GM20431 (cell line): ENCODE results near the gene RXRA.
"Not testable (repeated sequence)": the region's sequence is repeated elsewhere in the genome, so short reads cannot be mapped to it uniquely, and the experiment has no call there.

Experiments
- in situ Hi-C: fragments of 300-500 bp; cut with MseI, MboI; formaldehyde crosslinking; loops from one replicate; pipeline ENCODE4 v1.15.0; 2020; ENCODE audit warnings: low sequenced_read_pairs; ENCODE audit not compliant: unreplicated experiment

RXRA gene

DNA sequence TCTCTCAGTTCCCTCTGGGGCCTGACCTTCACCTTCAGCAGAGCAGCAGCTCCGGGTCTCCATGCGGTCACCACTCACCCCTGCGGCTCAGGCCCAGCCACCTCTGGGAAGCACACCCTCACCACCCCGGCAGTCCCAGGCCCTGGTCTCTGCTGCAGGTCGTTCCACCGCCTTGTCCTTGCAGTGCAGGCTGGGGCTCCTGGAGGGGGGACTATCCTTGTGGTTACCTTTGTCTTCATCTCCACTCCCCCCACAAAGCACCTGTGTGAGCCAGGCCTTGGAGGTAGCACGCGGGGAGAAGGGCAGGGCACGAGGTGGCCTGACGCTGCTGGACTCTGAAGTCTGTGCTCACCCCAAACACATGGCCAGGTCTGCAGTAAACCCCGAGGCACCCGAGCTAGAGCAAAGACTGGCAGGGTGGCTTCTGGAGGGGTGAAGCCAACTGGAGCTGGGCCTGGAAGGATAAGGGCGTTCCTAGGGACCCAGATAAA lies 33.2 kb upstream of the RXRA start:
- in situ Hi-C loops: no loop called here

DNA sequence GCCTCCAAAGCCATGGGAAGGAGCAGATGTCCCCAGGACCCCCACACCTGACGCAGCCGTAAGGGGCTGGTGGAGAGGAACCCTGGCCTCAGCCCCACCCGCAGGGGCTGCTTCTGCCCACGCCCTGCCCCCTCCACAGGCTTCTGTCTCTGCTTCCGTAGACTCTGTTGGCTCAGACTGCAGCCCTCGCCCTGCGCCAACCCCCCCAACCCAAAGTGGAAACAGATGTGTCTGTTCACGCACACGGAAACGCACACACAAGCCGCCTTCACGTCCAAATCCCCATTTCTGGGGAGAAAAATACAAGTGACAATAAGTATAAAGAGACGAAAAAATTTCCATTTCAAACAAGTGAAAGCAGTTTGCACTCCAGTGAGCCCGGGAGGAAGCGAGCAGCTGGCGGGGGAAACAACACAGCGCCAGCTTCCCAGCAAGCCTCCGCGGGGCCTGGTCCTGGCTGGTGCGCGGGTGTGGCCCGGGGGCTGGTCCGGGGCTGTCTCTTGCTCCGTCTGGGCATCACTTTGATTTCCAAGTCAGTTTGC lies 32.6 kb upstream of the RXRA start:
- in situ Hi-C loops: no loop called here

DNA sequence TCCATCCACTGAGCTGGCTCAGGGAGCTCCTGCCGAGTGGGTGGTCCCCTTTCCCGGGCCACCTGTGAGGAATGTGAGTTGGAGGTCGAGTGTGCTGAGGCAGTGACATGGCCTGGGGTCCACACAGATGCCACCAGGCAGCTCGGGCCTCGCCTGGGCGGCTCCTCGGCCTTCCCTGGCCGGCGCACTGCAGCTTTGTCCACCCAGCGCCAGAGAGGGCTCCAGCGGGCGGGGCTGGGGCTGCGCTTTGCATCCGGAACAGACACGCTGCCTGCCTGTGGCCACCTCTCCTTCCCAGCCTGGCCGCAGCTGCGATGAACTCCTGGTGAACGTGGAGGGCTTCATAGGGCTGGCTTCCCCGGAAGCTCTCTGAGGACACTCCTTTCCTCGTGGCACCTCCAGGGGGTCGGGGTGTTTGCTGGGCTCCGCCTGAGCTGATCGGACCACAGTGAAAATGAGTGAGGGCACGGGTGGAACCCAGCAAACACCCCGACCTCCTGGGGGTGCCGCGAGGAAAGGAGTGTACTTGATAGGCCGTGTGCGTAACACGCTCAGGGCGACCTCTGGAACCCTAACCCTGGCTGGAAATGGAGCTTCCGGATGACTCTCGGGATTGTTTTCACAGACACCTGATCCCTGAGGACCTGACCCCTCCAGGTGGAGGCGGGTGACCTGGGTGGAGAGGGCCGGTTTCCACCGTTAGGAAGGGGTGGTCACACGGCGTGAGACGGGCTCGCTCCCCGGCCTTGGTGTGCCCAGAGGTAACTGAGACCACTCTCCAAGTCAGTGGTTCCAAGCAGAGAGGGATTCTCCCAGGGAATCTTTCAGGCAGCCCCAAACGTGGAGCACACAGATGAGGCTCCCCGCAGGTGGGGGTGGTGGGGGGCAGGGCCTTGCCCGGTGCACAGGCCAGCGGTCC lies 31.8 kb upstream of the RXRA start:
- in situ Hi-C loops: no loop called here

DNA sequence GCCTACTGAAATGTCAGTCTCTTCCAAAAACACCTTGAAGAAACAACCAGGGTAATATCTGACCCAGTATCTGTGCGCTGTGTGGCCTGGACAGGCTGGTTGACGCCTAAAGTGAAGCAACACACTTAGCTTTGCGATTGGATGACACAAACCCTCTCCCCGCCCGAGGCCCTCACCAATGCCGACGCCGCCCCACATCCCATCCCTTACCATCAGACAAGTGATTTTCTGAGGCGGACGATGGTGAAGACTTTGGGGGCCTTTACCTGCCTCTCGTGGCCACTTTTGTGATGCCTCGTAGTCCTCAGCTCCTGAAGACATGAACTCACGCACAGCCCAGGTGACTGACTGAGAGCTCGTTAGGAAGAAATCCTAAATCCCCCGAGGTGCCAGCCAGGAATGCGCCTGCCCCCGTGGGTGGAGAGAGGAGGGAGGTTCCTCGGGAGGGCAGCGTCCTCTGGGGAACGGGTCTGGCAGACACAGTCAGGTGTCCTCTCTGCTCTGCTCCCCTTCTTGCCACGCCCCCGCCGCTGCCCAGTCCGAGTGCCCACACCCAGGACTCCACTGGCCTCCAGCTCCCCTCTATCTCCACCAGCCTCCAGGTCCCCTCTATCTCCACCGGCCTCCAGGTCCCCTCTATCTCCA lies 31.0 kb upstream of the RXRA start:
- in situ Hi-C loops: no loop called here

DNA sequence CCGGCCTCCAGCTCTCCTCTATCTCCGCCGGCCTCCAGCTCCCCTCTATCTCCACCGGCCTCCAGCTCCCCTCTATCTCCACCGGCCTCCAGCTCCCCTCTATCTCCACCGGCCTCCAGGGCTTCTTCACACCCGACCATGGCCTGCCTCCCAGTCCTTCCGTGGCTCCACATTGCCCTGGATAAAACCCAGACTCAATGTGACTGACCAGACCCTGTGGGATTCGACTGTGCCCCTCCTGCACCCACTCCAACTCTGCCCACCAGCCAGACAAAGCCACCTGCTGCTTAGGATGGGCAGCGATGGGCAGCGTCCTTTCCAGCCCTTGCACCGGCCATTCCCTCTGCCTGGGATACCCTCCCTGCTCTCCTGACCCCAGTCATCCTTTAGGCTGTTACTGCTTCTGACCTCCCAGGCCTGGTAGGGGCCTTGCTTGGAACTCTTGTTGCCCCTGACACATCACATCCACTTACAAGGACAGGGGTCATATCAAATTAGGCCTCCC lies 30.5 kb upstream of the RXRA start:
- in situ Hi-C loops: no loop called here

DNA sequence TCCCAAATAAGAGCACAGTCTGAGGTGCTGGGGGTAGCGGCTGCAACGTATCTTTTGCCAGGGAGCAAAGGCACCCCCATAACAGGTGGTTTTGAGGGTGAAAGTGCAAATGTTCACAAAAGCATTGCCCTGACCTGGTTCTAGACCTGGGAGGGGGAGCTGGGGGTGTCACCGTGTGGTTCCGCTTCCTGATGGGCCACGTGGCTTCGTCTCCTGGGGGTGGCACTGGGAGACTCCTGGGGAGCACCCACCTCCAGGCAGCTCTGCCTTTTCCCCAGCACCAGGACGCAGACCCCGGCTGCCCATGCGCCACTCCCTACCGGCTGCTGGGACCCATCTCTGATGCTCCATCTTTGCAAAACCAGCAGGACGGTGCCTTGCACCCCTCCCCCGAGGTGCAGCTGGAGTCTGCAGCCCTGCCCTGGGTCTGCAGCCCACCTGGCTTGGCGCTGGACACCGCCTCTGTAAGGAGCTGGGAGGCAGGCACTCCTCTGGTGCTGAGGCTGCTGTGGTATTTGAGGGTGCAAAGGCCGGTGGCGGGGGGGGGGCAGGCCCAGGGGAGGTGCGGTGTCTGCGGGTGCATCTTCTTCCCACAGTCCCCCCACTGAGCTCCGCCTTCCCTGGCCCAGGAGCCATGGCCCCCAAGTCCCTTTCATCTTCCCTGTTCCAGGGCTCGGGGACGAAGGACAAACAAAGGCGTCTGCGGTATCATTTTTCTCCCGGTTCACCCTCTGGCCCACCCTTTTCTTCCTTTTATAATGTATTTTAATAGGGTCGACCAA lies 29.8 kb upstream of the RXRA start:
- in situ Hi-C loops: no loop called here

DNA sequence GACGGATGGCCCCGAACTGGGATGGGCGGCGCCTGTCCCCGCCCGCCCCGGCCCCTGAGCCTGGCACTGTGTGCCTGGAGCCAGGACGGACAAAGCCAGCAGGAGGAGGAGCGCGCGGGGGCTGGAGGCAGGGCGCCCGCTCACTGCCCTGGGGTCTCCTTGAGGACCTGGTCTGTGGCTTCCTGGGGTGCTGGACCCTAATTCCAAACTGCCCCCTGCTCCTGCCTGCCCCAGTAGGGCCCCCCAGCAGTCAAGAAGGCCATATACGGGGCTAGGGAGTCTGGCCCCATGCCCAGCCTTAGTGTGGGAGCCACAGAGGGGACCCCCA lies 29.2 kb upstream of the RXRA start:
- in situ Hi-C loops: no loop called here

DNA sequence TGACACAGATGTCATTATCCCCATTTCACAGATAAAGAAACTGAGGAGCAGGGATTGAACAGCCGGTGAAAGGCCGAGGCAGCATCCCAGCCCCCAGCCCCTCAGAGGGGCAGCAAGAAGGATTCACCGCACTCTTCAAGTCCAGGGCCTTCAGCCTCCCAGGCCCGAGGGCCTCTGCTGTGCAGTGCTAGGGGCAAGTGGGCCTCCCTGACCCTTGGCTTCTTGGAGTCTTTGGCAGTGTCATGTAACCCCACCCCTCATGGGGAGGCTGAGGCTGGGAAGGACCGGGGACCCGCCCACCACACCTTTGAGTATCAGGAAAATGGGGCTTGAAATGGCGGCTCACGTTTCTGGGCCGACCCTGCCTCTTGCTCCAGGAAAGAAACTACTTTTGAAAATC lies 28.7 kb upstream of the RXRA start:
- in situ Hi-C loops: no loop called here

DNA sequence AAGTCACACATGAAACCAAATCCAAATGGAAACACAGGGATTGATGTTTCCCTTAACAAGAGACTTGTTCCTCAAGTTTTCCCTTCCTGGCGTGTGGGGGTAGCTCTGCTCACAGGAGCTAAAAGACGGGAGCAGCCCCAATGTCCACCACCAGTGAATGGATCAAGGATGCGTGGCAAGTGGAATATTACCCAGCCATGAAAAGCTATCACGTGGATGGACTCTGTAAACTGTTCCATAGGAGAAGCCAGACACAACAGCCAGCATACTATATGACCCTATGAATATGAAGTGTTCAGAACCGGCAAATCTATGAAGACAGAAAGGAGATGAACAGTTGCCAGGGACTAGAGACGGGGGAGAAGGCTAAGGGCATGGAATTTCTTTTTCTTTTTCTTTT lies 28.3 kb upstream of the RXRA start:
- in situ Hi-C loops: no loop called here

DNA sequence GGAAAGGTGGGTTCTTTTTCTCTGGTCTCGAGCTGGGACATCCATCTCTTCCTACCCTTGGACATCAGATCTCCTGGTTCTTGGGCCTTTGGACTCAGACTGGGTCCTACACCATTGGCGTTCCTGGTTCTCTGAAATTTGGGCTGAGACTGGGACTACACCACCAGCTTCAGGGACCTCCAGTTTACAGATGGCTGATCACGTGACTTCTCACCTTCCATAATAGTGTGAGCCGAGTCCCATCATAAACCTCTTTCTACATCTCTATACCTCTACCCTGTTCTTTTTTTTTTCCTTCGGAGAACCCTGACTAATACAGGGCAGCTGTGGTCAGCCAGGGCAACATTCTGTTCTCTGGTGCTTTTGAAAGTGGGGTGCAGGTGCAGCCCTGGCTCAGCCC lies 27.2 kb upstream of the RXRA start:
- in situ Hi-C loops: no loop called here

DNA sequence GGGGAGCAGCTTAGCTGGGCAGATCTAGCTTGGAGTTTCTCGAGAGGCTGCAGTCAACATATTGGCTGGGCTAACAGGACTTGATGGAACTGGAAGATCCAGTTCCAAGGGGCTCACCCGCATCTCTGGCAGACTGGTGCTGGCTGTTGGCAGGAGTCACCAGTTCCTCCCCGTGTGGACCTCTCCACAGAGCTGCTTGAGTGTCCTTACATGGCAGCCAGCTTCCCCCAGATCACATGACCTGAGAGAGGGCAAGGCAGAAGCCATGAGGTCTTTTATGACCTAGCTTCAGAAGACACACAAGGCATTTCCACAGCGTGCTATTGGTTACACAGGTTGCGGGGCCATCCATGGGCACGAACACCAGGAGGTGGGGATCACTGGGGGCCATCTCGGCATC lies 26.4 kb upstream of the RXRA start:
- in situ Hi-C loops: no loop called here

DNA sequence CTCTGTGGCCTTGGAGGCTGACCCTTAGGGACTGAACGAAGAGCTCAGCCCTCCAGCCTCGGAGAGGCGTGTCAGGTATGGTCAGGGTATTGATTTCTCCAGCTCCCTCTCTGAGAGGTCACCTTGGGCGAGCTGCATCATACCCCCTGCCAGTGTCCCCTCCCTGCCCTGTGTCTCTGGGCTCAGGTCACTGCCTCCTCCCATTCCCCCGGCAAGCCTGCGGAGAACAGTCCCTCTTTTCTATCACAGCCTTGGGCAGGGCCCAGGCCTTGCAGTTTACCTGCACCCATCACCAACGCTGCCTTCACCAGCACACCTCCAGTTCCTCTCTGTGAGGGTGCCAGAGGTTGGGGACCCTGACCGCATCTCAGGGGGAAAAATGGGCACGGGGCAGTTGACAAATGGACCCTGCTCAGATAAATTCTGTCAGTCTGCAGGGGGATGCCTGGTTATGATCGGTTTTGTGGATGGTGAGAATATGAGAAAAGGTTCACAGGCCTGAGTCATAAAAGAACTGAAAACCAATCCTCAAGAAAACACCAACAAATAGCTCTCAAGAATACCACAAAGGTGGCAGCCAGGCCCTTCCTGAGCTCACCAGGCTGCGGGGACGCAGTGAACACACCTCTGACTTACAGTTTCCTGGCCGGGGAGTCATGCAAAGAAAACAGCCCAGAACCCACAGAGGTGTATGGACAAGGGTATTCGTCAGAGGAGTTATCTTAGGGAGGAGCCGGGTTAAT lies 24.7 kb upstream of the RXRA start:
- in situ Hi-C loops: no loop called here

DNA sequence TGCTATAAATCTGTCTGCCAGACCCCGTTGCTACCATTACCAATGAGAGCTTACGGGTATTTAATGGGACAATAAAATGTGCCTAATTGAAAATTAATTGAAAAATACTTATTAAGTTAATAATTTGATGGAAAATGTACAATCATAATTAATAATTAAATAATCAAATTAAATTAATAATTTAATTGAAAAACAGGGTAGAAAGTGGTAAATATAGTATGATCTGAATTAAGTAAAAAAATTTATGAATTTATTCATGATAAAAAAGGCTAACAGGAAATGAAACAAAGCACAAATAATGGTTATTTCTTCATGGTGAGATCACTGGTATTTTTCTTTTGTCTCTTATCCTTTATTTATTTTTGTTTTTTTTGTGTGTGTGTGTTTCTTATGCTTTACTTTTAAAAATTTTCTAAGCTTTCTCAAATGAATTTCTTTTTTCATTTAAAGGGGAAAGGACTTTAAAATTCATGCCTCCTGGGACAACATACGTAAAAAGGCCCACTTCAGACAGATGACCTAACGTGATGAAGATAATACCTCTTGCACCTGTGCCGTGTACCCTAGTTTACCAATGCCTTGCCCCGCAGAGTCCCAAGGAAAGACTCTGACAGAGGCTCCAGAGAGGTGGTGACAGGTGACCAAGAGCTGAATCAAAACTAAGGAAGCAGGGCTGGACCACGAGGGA lies 24.0 kb upstream of the RXRA start:
- in situ Hi-C loops: no loop called here

DNA sequence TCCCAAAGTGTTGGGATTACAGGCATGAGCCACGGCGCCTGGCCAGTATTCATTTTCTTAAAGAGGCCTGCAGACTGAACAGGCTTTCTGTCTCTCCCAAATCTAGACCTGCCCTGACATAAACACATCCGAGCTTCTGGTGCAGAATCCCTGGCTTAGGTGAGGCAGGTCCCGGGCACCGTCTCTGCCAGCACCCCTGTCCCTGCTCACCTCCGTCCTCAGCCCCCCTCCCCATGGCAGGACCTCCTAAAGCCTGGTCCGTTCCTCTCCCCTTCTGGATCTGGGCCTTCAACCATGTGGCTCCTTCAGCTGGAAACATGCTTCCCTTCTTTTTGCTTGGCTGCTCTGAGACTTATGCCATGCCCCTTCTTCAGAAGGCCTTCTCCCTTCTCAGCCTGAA lies 22.7 kb upstream of the RXRA start:
- in situ Hi-C loops: no loop called here

DNA sequence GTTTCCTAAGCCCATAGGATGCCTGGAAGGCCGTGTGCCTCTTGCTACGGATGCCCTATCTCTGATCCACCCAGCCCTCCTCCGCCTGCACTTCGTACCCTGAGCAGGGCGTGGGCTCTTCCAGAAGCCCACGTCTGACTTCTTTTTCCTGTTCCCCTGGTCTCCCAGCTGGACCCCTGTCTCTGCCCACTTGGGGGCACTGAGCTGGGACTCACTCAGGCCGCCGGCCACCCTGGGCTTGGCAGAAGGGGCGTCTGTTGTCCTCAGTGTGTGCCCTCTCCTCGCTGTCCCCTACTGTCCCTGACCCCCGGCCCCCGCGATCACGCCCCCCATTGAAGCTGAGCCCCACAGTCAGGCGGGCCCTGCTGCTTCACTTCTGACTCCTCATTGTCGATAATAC lies 22.0 kb upstream of the RXRA start:
- in situ Hi-C loops: no loop called here

DNA sequence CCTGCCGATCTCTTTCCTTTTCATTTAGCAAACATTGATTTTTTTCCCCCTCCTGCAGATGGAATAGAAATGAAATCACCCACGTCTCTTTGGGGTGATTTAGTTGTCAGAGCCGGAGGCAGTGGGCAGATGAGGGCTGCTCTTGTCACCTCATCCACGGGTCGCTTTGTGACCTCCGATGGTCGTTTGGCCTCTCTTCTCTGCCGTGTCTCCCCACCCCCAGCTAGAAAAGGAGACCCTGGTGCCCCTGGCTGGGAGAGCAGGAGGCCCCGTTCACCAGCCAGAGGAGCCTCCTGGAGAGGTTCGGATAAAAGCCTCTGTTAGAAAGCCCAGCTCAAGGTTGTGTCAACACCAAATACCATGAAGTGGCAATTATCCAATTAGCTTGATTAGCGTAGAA lies 21.6 kb upstream of the RXRA start:
- in situ Hi-C loops: no loop called here

DNA sequence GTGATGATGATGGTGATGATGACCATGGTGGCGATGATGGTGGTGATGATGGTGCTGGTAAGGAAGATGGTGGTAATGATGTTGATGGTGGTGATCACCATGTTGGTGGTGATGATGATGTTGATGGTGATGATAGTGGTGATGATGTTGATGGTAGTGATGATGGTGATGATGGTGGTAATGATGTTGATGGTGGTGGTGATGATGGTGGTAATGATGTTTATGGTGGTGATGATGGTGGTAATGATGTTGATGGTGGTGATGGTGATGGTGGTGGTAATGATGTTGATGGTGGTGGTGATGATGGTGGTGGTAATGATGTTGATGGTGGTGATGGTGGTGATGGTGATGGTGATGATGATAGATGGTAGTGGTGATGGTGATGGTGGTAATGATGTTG lies 20.7 kb upstream of the RXRA start:
- in situ Hi-C loops: no loop called here

DNA sequence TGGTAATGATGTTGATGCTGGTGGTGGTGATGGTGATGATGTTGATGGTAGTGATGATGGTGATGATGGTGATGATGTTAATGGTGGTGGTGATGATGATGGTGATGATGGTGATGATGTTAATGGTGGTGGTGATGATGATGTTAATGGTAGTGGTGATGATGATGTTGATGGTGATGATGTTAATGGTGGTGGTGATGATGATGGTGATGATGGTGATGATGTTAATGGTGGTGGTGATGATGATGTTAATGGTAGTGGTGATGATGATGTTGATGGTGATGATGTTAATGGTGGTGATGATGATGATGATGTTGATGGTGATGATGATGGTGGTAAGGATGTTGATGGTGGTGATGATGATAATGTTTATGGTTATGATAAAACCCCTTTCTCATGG lies 20.2 kb upstream of the RXRA start:
- in situ Hi-C loops: not testable (repeated sequence)
